SJCRH30 (cell line): ENCODE results near the gene TFCP2L1. TPM values are rescaled to one million over a fixed set of nuclear protein-coding genes. Genes with fewer than 3 reads are reported as not detected.

Experiments
- DNase-seq, 2 experiments: peaks; one replicate each; pipeline ENCODE4 v3.0.0-alpha.2; 2015 to 2020
- H3K27ac ChIP-seq: fragments of 250-450 bp; sonication (Bioruptor Pico); 2 replicates; pipeline ENCODE4 v1.5.1; 2020; ENCODE audit warnings: mild to moderate bottlenecking, moderate library complexity
- H3K27me3 ChIP-seq: fragments of 250-450 bp; sonication (Bioruptor Pico); 2 replicates; pipeline ENCODE4 v1.5.1; 2020; ENCODE audit warnings: mild to moderate bottlenecking, moderate library complexity
- H3K36me3 ChIP-seq: fragments of 250-450 bp; sonication (Bioruptor Pico); 2 replicates; pipeline ENCODE4 v1.5.1; 2020; ENCODE audit warnings: mild to moderate bottlenecking, moderate library complexity
- H3K4me1 ChIP-seq: fragments of 250-450 bp; sonication (Bioruptor Pico); 2 replicates; pipeline ENCODE4 v1.5.1; 2020; ENCODE audit warnings: mild to moderate bottlenecking, moderate library complexity
- H3K4me3 ChIP-seq: fragments of 250-450 bp; sonication (Bioruptor Pico); 2 replicates; pipeline ENCODE4 v1.5.1; 2020; ENCODE audit warnings: mild to moderate bottlenecking, moderate library complexity
- H3K9me3 ChIP-seq: fragments of 250-450 bp; sonication (Bioruptor Pico); replicated peaks from 2 replicates; pipeline ENCODE4 v1.5.1; 2020; ENCODE audit warnings: mild to moderate bottlenecking, moderate library complexity
- total RNA-seq: library from RNA; depleted of rRNA; stranded (reverse); fragments of >200 nt; shearing (Covaris generic); gene quantifications from 2 replicates; pipeline ENCODE4 v1.2.3, GENCODE V29; 2014

The TFCP2L1 gene
- total RNA-seq, 1 experiment from 2014 or later = 0.08 TPM

DNA sequence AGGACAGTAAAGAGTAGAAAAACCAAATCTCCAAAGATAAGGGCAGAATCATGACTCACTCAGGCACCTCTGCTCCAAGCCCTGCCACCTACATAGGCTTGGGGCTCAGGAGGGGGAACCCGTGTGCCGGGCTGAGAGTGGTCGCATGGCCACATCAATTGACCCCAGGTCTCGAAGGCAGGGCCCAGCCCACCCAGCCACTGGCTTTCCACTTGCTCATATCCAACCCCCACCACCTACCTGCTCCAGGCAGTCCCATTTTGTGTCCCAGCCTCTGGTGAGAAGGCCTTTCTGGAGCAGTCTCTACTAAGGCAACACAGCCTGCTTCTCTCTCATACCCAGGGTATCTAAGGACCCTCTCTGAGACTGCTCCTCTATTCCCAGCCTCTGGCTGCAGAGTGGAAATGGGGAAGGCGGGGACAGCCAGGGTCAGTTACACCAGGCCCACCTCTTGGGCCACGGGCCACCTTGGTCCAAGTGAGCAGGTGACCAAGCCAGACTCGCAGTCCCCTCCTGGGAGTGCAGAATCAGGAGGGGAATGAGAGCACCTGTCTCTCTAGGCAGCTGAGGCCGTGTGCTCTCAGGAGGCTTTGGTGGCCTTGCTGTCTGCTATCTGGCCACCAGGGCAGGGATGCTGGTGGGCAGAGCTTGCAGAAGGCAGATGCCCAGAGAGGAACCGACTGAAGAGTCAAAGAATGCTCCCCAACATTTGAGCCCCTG lies 20.8 kb downstream of the TFCP2L1 start:
- no peak overlapping the region for H3K4me3 ChIP-seq
- no peak overlapping the region for H3K27ac ChIP-seq
- H3K4me1 ChIP-seq = no peaks in the 10 kb centered on the region
- H3K27me3 ChIP-seq = no peaks in the 10 kb centered on the region
- no peaks in the 10 kb centered on the region for H3K36me3 ChIP-seq
- no peak for DNase-seq
- no peaks in the 10 kb centered on the region for H3K9me3 ChIP-seq

DNA sequence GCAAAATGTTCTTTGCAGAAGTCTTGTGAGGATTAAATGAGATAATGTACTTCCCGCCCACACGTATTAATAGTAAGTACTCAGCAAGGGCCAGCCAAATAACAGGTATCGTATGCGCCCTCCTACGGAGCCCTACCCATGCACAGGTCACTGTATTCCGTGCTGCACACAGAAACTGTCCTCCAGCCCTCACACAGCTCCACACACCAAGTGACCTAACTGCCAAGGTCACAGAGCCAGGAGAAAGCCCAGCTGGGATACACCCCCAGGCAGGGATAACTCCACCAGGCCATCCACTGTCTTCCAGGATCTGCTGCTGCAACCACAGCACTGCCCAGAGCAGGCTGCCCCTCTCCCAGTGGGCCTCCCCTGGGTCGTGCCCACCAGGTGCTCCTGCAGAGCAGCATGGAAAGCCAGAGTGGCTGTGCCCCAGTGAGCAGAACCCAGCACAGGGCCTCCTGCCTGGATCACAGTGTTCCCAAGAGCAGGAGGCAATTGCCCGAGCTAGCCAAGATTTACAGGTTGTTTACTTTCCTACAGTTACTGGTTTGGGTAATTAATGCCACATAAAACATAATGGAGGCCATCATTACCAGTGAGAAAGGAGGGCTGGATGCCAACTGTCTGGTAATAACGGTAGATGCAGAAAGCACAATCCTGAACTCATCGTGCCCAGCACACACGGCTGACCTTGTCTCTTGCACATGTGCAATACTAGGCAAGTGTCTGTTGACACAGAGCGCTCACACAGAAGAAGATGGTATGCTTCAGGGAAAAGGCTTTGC lies 24.4 kb downstream of the TFCP2L1 start:
- Histone ChIP-seq H3K27ac (no peak overlapping the region), H3K4me1 (no peaks in the 10 kb centered on the region), H3K4me3 (no peak overlapping the region), H3K36me3 (no peaks in the 10 kb centered on the region), H3K9me3 (no peaks in the 10 kb centered on the region), H3K27me3 (no peaks in the 10 kb centered on the region)
- no peak for DNase-seq

DNA sequence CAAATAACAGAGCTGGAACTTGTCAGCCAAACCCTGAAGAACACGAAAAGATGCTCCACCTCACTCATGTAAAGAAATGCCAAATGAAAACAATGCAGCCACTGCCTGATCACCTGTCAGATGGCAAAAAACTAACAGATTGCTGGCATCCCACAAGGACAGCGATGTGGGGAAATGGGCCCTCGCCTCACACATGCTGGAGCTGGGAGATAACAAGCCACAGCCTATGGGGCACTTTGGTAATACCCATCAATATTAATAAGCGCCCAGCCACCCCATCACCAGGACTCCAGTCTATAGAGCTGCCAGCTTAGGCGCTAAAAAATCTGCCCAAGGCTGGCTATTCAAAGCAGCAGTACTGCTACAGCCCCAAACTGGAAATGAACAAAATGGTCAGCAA lies 27.0 kb downstream of the TFCP2L1 start:
- Histone ChIP-seq H3K4me3 (no peak overlapping the region), H3K4me1 (peaks cover 5% of the 10 kb centered on the region), H3K27me3 (no peaks in the 10 kb centered on the region), H3K36me3 (no peaks in the 10 kb centered on the region), H3K27ac (no peak overlapping the region), H3K9me3 (no peaks in the 10 kb centered on the region)
- no peak for DNase-seq

DNA sequence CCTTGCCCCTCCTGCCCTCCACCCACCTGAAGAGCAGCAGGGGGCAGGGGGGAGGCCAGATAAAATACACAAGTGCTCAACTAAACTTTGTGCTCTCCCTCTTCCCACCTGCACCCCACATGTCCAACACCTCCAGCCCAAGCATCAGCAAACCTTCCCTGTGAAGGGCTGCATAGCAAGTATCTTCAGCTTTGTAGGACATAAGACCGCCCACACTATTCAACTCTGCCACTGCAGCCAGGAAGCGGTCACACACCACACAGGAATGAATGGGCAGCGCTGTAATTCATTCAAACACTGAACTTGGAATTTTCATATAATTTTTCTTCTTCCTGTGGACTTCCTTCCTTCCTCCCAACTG lies 27.5 kb downstream of the TFCP2L1 start:
- H3K27me3 ChIP-seq = no peaks in the 10 kb centered on the region
- no peaks in the 10 kb centered on the region for H3K9me3 ChIP-seq
- DNase-seq = no peak
- no peaks in the 10 kb centered on the region for H3K36me3 ChIP-seq
- H3K27ac ChIP-seq = no peak overlapping the region
- H3K4me1 ChIP-seq = peaks cover 5% of the 10 kb centered on the region
- H3K4me3 ChIP-seq = no peak overlapping the region

DNA sequence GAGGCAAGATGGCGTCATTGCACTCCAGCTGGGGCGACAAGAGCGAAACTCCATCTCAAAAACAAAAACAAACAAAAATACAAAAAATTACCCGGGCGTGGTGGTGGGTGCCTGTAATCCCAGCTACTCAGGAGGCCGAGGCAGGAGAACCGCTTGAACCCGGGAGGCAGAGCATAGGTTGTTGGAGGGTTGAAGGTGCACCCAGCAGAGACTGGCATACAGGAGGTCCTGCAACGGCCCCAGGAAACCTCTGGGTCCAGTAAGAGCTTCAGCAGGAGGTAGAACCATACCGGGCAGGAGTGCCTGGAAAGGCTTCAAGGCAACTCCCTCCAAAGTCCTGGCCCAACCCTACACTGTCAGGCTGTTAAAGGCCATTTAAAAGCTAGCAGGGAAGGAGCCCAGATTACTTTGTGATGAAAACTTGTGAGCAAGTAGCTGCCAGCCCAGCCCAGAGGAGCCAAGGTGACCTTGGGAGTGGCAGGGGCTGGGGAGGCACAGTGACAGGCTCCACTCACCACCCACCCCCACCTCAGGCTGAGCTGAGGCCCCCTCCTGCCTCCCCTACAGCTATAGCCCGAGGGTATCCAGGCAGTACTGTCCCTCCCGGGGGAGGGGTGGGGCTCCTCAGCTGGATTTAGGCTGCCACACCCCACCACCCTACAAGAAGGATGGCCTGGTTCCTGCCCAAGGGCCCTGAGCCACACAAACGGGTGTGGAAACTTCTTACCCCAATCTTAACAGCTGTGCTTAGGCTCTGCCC lies 28.1 kb downstream of the TFCP2L1 start:
- H3K36me3 ChIP-seq = no peaks in the 10 kb centered on the region
- H3K27ac ChIP-seq = no peak overlapping the region
- DNase-seq = no peak
- no peak overlapping the region for H3K4me3 ChIP-seq
- H3K27me3 ChIP-seq = no peaks in the 10 kb centered on the region
- no peaks in the 10 kb centered on the region for H3K9me3 ChIP-seq
- H3K4me1 ChIP-seq = peaks cover 5% of the 10 kb centered on the region

DNA sequence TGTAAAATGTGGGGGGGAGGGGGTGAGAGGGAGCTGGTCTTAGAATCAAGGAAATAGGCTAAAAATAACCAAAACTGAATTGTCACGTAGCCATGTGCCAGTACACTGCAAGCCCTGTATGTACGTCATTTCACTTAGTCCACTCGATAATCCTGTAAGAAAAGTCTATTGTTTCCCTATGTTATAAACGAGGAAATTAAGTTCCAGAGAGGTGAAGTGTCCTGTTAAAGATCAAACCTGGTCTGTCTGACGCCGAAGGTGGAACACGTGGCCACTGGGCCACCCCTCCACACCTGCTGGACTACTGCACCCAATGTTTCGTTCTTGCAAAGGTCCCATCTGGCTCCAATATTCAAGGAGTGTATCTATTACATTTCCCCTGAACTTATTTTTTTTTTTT lies 29.6 kb downstream of the TFCP2L1 start:
- Histone ChIP-seq H3K36me3 (no peaks in the 10 kb centered on the region), H3K27ac (no peak overlapping the region), H3K27me3 (no peaks in the 10 kb centered on the region), H3K4me3 (no peak overlapping the region), H3K4me1 (peaks cover 5% of the 10 kb centered on the region), H3K9me3 (no peaks in the 10 kb centered on the region)
- DNase-seq = no peak

DNA sequence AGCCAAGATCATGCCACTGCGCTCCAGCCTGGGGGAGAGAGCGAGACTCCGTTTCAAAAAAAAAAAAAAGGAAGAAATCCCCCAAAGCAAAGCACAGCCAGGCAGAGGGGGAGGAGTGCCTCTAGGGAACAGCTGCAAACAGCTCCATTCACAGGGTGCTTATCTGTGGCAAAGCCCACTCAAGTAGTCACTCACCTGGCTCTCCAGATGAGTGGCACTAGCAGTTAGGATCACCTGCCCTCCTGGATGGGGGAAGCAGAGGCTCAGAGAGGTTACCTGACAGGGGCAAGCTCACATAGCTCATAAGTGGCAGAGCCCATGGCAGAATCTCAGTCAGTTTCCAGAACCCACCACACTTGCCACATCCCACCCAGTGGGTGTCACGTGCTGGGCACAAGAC lies 30.3 kb downstream of the TFCP2L1 start:
- Histone ChIP-seq H3K27ac (no peak overlapping the region), H3K4me1 (peaks cover 5% of the 10 kb centered on the region), H3K9me3 (no peaks in the 10 kb centered on the region), H3K36me3 (no peaks in the 10 kb centered on the region), H3K4me3 (no peak overlapping the region), H3K27me3 (no peaks in the 10 kb centered on the region)
- peak in 1 of 2 experiments; percentile 50 for DNase-seq

DNA sequence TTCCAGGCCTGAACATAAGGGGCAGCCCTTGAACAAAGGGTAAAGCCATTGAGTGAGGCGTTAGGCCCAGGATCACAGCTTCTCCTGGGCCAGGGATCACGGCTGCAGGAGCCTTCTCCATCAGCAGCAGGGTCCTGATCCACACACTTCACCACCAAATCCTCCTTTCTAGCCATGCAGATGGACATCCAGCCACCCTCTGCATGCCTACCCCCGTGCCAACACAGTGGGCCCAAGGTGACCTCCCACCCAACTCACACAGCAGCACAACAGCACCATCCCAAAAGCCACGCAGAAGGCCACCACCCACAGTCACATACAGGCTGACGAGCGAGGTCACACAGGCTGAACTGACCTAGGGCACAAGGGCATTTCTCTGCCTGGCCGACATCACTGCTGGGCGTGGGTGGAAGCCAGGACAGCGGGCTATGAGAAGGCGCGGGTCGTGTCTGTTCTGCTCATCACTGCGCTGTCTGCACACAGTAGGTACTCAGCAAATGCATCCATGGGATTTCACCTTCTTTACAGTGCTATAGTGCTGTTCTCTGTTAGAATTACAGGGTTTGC lies 31.2 kb downstream of the TFCP2L1 start:
- peaks cover 5% of the 10 kb centered on the region for H3K4me1 ChIP-seq
- H3K27me3 ChIP-seq = no peaks in the 10 kb centered on the region
- no peak overlapping the region for H3K4me3 ChIP-seq
- no peak for DNase-seq
- no peak overlapping the region for H3K27ac ChIP-seq
- no peaks in the 10 kb centered on the region for H3K36me3 ChIP-seq
- no peaks in the 10 kb centered on the region for H3K9me3 ChIP-seq

DNA sequence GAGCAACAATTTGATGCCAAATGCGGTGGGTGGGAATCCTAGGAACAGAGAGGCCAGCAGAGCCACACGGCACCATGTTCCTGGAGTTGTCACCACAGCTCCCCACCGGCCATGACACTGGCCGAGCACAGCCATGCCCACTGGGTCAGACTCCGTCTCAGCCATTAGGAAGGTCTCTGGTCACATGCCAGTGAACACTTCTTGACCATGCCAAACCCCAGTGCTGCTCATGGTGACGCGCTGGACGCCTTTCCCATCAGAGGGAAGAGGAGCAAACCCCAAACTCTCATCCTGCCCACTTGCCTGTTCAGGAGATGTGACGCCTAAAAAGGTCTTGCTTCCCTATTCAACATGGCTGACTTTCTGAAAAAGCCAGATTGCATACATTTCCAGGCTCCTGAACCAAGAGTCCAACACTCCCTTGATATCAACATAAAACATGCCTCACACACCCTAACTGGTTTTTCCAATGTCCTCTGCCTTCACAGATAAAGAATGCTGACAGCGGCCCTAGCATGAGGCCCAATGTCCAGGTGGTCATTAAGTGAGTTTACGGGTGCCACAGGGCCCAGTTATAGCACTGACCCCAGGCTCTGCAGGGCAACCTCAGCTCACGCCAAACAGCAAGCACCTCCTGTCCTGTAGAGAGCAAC lies 31.9 kb downstream of the TFCP2L1 start:
- H3K36me3 ChIP-seq = no peaks in the 10 kb centered on the region
- H3K4me3 ChIP-seq = no peak overlapping the region
- no peaks in the 10 kb centered on the region for H3K9me3 ChIP-seq
- DNase-seq = no peak
- H3K27ac ChIP-seq = no peak overlapping the region
- H3K4me1 ChIP-seq = peaks cover 5% of the 10 kb centered on the region
- no peaks in the 10 kb centered on the region for H3K27me3 ChIP-seq

DNA sequence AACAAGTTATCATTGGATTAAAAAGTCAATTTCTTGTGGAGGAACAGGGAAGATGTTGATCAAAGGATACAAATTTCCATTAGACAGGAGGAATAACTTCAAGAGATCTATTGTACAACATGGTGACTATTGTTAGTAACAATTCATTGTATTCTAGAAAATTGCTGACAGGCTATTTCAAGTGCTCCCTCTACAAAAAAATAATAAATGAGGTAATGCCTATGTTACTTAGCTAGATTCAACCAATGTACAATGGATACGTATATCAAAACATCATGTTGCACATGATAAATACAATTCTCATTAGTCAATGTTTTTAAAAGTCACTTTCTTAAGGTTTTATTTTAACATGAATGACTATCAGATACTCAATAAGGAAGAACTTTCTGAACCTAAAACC lies 33.5 kb downstream of the TFCP2L1 start:
- no peaks in the 10 kb centered on the region for H3K27me3 ChIP-seq
- H3K4me3 ChIP-seq = no peak overlapping the region
- H3K36me3 ChIP-seq = no peaks in the 10 kb centered on the region
- no peak overlapping the region for H3K27ac ChIP-seq
- DNase-seq = no peak
- H3K4me1 ChIP-seq = peaks cover 5% of the 10 kb centered on the region
- H3K9me3 ChIP-seq = no peaks in the 10 kb centered on the region

DNA sequence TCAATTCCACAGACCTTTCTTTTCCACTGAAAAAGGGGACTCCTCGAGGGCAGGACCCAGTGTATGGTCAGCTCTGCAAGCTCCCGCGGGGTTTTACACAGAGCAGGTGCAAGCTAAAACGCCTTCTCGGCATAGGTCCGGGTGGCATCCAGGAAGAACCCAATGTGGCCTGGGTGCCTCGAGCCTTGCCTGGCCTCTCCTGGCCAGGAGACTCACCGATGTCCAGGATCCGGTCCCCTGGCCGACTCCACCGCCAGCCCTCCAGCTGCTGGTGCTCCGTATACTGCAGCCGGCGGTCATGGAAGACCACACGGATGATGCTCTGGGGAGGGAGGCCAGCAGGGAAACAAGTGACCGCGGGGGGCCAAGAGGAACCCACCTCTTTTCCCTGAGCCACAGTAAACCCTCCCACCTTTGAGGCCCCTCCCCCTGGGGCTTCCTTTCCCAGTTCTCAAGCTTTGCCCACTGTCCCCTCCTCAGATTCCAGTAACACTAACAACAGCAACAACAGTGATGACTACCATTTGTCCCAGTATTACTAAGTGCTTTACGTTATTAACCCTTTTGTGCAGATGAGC lies 36.1 kb downstream of the TFCP2L1 start:
- Histone ChIP-seq H3K9me3 (no peaks in the 10 kb centered on the region), H3K4me1 (no peaks in the 10 kb centered on the region), H3K27ac (no peak overlapping the region), H3K36me3 (no peaks in the 10 kb centered on the region), H3K27me3 (no peaks in the 10 kb centered on the region), H3K4me3 (no peak overlapping the region)
- DNase-seq = no peak

DNA sequence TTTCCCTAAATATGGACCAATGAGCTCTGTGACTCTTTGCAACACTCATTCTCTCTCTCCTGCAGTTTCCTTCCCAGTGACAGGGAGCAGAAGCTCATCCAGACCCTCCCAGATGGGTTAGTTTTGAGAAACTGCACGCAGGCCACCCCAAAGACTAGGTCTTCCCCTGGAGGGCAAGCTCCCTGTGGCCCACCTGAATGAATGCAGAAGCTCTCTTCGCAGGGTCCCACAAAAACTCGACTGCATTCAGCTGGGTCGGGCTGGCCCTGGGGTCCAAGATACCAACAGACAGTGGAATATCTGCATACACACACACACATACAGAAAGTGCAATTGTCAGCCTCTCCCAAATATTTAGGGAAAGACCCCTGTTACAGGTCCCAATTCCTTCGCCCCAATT lies 37.0 kb downstream of the TFCP2L1 start:
- Histone ChIP-seq H3K4me3 (no peak overlapping the region), H3K27ac (no peak overlapping the region), H3K9me3 (no peaks in the 10 kb centered on the region), H3K27me3 (no peaks in the 10 kb centered on the region), H3K4me1 (no peaks in the 10 kb centered on the region), H3K36me3 (no peaks in the 10 kb centered on the region)
- no peak for DNase-seq

DNA sequence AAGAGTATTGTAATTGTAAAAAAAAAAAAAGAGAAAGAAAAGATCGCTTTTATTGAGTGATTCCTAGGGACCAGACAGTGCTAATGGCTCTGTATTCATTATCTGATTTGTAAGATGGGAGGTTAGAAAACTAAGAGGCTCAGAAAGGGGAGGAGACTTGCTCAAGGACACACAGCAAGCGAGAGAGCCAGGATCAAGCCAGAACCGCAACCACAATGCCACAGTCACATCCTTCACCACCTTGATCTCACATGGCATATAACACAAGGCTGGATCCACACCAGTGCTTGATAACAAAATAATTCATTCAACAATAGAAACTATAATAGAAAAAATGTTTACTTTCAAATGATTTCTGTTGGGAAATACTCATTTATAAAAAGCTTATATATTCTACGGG lies 37.5 kb downstream of the TFCP2L1 start:
- no peak for DNase-seq
- no peaks in the 10 kb centered on the region for H3K4me1 ChIP-seq
- H3K36me3 ChIP-seq = no peaks in the 10 kb centered on the region
- no peak overlapping the region for H3K4me3 ChIP-seq
- H3K27me3 ChIP-seq = no peaks in the 10 kb centered on the region
- no peak overlapping the region for H3K27ac ChIP-seq
- no peaks in the 10 kb centered on the region for H3K9me3 ChIP-seq

DNA sequence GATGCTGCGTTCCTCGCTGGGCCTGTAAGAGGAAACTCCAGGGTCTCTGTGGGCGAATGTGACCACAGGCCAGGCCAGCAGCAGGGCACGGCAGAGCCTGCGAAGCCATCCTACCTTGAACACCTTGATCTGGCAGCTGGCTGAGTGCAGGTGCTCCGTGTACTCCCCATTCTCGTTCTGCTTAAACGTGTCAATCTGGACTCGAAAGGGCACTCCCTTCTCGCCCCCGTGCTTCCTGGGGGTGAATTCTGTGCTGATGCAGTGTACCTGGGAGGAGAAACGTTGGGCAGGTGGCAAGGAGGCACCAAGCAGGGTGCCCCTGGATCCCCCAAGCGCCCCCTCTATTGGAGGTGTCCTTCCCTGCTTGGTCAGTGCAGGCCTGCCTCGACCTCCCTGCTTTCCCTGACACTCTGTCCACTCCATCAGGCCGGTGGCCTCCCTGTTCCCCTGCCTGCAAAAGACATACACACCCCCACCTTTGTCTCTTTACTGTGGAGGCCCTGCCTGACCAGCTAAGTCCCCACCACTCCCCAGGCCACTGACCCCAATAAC lies 38.2 kb downstream of the TFCP2L1 start:
- no peaks in the 10 kb centered on the region for H3K36me3 ChIP-seq
- DNase-seq = no peak
- no peak overlapping the region for H3K4me3 ChIP-seq
- no peaks in the 10 kb centered on the region for H3K9me3 ChIP-seq
- H3K27me3 ChIP-seq = no peaks in the 10 kb centered on the region
- H3K27ac ChIP-seq = no peak overlapping the region
- H3K4me1 ChIP-seq = no peaks in the 10 kb centered on the region
